Kidney (tissue), 14 donors: ENCODE measurements around the gene PLEKHM2. TPM values are rescaled to one million over a fixed set of nuclear protein-coding genes. Genes with fewer than 3 reads are reported as not detected.

ENCODE experiments used
- DNase-seq, 5 donors: peaks; one replicate each; pipeline ENCODE4 v3.0.0-alpha.2; 2013 to 2020
- FAIRE-seq: peaks from 2 replicates; lab custom pipeline; 2012; peaks lifted over from hg19 to GRCh38; lab: Jason Lieb, UNC
- H3K27ac ChIP-seq, 2 donors: one replicate each; pipeline ENCODE4 v1.7.0; 2013; ENCODE audit warnings: low read depth in 2 of 2, low read length in 2 of 2, inconsistent platforms in 1 of 2
- H3K27me3 ChIP-seq: one replicate; pipeline ENCODE4 v1.7.1; 2013; ENCODE audit warnings: low read length, inconsistent platforms; ENCODE audit not compliant: control insufficient read depth, insufficient read depth
- H3K36me3 ChIP-seq, 3 donors: one replicate each; pipeline versions ENCODE4 v1.7.0 to v1.7.1; 2013; ENCODE audit warnings: low read length in 3 of 3, control low read depth in 1 of 3, inconsistent platforms in 1 of 3; ENCODE audit not compliant: insufficient read depth in 3 of 3, control insufficient read depth in 2 of 3
- H3K4me1 ChIP-seq, 3 donors: one replicate each; pipeline versions ENCODE4 v1.7.0 to v1.7.1; 2013; ENCODE audit warnings: low read length in 3 of 3, inconsistent platforms in 1 of 3, low read depth in 1 of 3; ENCODE audit not compliant: control insufficient read depth in 2 of 3, insufficient read depth in 2 of 3
- H3K4me3 ChIP-seq, 3 donors: one replicate each; pipeline versions ENCODE4 v1.7.0 to v1.8.1; 2013; ENCODE audit warnings: low read length in 3 of 3, control low read depth in 1 of 3, inconsistent platforms in 1 of 3
- H3K9ac ChIP-seq, 3 donors: one replicate each; pipeline versions ENCODE4 v1.7.0 to v1.7.1; 2013; ENCODE audit warnings: low read length in 3 of 3, control low read depth in 1 of 3, inconsistent platforms in 1 of 3
- H3K9me3 ChIP-seq, 3 donors: one replicate each; pipeline versions ENCODE4 v1.7.0 to v1.7.1; 2013; ENCODE audit warnings: low read length in 3 of 3, control low read depth in 1 of 3, inconsistent platforms in 1 of 3; ENCODE audit not compliant: control insufficient read depth in 2 of 3, insufficient read depth in 1 of 3
- CTCF ChIP-seq: IDR thresholded peaks from 3 replicates; pipeline ENCODE4 v1.5.1; 2012; ENCODE audit warnings: mild to moderate bottlenecking, moderate library complexity, borderline replicate concordance; ENCODE audit not compliant: insufficient read depth; ENCODE audit errors: extremely low read depth
- intact Hi-C: fragments of 100-400 bp; cut with DNase I; formaldehyde crosslinking; loops from one replicate; pipeline ENCODE4 v1.11.1; 2022
- polyA plus RNA-seq: library from polyadenylated mRNA; stranded (reverse); fragments of 350-450 nt; fragmentation: Illumina TruSeq; extraction: RNeasy Lipid Tissue Mini Kit (QIAGEN cat#74804); gene quantifications from one replicate; pipeline ENCODE4 v1.2.3, GENCODE V29; 2014; ENCODE audit warnings: low read depth, low replicate concordance; ENCODE audit not compliant: insufficient read depth
- total RNA-seq: library from RNA; stranded (reverse); fragmentation: NEBNext Ultra II Directional; extraction: Animal tissue kit (Norgen Biotek cat#: 25700); gene quantifications from one replicate; pipeline ENCODE4 v1.2.1, GENCODE V29; 2021
- donor health status: control.
- donor health status: control.
- donor health status: control.
- donor health status: control.
- donor health status: control.
- donor health status: DM: yes; HTN: yes; CAD: no.
- donor health status: Normal renal cell carcinoma (clear cell type).

The PLEKHM2 gene
- total and polyA plus RNA-seq, 2 donors from 2014 or later, result 21.7 to 65.7 TPM

- no peaks in the 10 kb centered on the region for H3K27me3 ChIP-seq
- H3K27ac ChIP-seq, result no peak overlapping the region
- H3K9me3 ChIP-seq, result no peaks in the 10 kb centered on the region
- no peaks in the 10 kb centered on the region for H3K36me3 ChIP-seq
- FAIRE-seq (no peak), DNase-seq (no peak)
- H3K9ac ChIP-seq, result no peak overlapping the region
- intact Hi-C loops, result no loop called here
- H3K4me1 ChIP-seq, result peaks cover 0 to 3% (median 0%) of the 10 kb centered on the region in 3 donors
- TF ChIP-seq CTCF, result no peak
- no peak overlapping the region for H3K4me3 ChIP-seq
Measured at GRCh38 chr1:15676688-15677661, 7.1 kb upstream of the PLEKHM2 start.

- FAIRE-seq, result no peak
- H3K9ac ChIP-seq, result no peak overlapping the region
- no peaks in the 10 kb centered on the region for H3K9me3 ChIP-seq
- no peaks in the 10 kb centered on the region for H3K27me3 ChIP-seq
- no peaks in the 10 kb centered on the region for H3K36me3 ChIP-seq
- no peak for TF ChIP-seq CTCF
- H3K4me3 ChIP-seq, result no peak overlapping the region
- no peak for DNase-seq
- no peak overlapping the region for H3K27ac ChIP-seq
- intact Hi-C loops, result no loop called here
- peaks cover 0 to 3% (median 0%) of the 10 kb centered on the region in 3 donors for H3K4me1 ChIP-seq
Measured at GRCh38 chr1:15678578-15678977, 5.5 kb upstream of the PLEKHM2 start.

GRCh38 chr1:15680131-15680530 is 4.0 kb upstream of the PLEKHM2 start:
- no peaks in the 10 kb centered on the region for H3K9me3 ChIP-seq
- DNase-seq, result no peak
- TF ChIP-seq CTCF, result no peak
- no peak for FAIRE-seq
- intact Hi-C loops, result no loop called here
- no peak overlapping the region for H3K9ac ChIP-seq
- H3K4me1 ChIP-seq, result peaks cover 0 to 3% (median 0%) of the 10 kb centered on the region in 3 donors
- no peaks in the 10 kb centered on the region for H3K27me3 ChIP-seq
- no peaks in the 10 kb centered on the region for H3K36me3 ChIP-seq
- no peak overlapping the region for H3K27ac ChIP-seq
- H3K4me3 ChIP-seq, result no peak overlapping the region
